ENCODE results near the gene CDR2.

The CDR2 gene

GRCh38 chr16:22321340-22322001, 52.9 kb downstream of the CDR2 start:
- Histone ChIP-seq H3K4me1 (ENCODE audit: insufficient read depth, low read length) (peaks cover 7% of the 10 kb centered on the region), H3K27me3 (ENCODE audit: control insufficient read depth in 1 of 2, insufficient read depth in 2 of 2, low read length in 2 of 2) (no peaks in the 10 kb centered on the region), H3K9ac (ENCODE audit: low read length) (no peak overlapping the region), H3K27ac (ENCODE audit: low read depth, low read length) (no peak overlapping the region), H3K9me3 (ENCODE audit: low read length) (no peaks in the 10 kb centered on the region), H3K36me3 (ENCODE audit: insufficient read depth, low read length) (peaks cover 48% of the 10 kb centered on the region), H3K4me3 (ENCODE audit: low read depth in 1 of 2, low read length in 2 of 2) (no peak overlapping the region)

GRCh38 chr16:22320572-22321339, 53.7 kb downstream of the CDR2 start:
- no peaks in the 10 kb centered on the region for H3K27me3 ChIP-seq (ENCODE audit: control insufficient read depth in 1 of 2, insufficient read depth in 2 of 2, low read length in 2 of 2)
- H3K27ac ChIP-seq (ENCODE audit: low read depth, low read length), result no peak overlapping the region
- H3K36me3 ChIP-seq (ENCODE audit: insufficient read depth, low read length), result peaks cover 48% of the 10 kb centered on the region
- no peaks in the 10 kb centered on the region for H3K9me3 ChIP-seq (ENCODE audit: low read length)
- no peak overlapping the region for H3K4me3 ChIP-seq (ENCODE audit: low read depth in 1 of 2, low read length in 2 of 2)
- peaks cover 7% of the 10 kb centered on the region for H3K4me1 ChIP-seq (ENCODE audit: insufficient read depth, low read length)
- no peak overlapping the region for H3K9ac ChIP-seq (ENCODE audit: low read length)

- Histone ChIP-seq H3K36me3 (ENCODE audit: insufficient read depth, low read length) (peaks cover 45% of the 10 kb centered on the region), H3K9ac (ENCODE audit: low read length) (no peak overlapping the region), H3K4me3 (ENCODE audit: low read depth in 1 of 2, low read length in 2 of 2) (no peak overlapping the region), H3K27ac (ENCODE audit: low read depth, low read length) (no peak overlapping the region), H3K9me3 (ENCODE audit: low read length) (no peaks in the 10 kb centered on the region), H3K27me3 (ENCODE audit: control insufficient read depth in 1 of 2, insufficient read depth in 2 of 2, low read length in 2 of 2) (no peaks in the 10 kb centered on the region), H3K4me1 (ENCODE audit: insufficient read depth, low read length) (peaks cover 7% of the 10 kb centered on the region)
Observed at GRCh38 chr16:22318690-22319358, 55.6 kb downstream of the CDR2 start.

GRCh38 chr16:22317625-22318024, 56.8 kb downstream of the CDR2 start:
- H3K36me3 ChIP-seq (ENCODE audit: insufficient read depth, low read length), result peaks cover 55% of the 10 kb centered on the region
- no peaks in the 10 kb centered on the region for H3K27me3 ChIP-seq (ENCODE audit: control insufficient read depth in 1 of 2, insufficient read depth in 2 of 2, low read length in 2 of 2)
- H3K9ac ChIP-seq (ENCODE audit: low read length), result no peak overlapping the region
- no peak overlapping the region for H3K4me3 ChIP-seq (ENCODE audit: low read depth in 1 of 2, low read length in 2 of 2)
- H3K27ac ChIP-seq (ENCODE audit: low read depth, low read length), result no peak overlapping the region
- H3K4me1 ChIP-seq (ENCODE audit: insufficient read depth, low read length), result peaks cover 7% of the 10 kb centered on the region
- H3K9me3 ChIP-seq (ENCODE audit: low read length), result no peaks in the 10 kb centered on the region

GRCh38 chr16:22317001-22317530, 57.4 kb downstream of the CDR2 start:
- no peaks in the 10 kb centered on the region for H3K27me3 ChIP-seq (ENCODE audit: control insufficient read depth in 1 of 2, insufficient read depth in 2 of 2, low read length in 2 of 2)
- peaks cover 7% of the 10 kb centered on the region for H3K4me1 ChIP-seq (ENCODE audit: insufficient read depth, low read length)
- no peak overlapping the region for H3K27ac ChIP-seq (ENCODE audit: low read depth, low read length)
- H3K4me3 ChIP-seq (ENCODE audit: low read depth in 1 of 2, low read length in 2 of 2), result no peak overlapping the region
- H3K9me3 ChIP-seq (ENCODE audit: low read length), result no peaks in the 10 kb centered on the region
- H3K36me3 ChIP-seq (ENCODE audit: insufficient read depth, low read length), result peaks cover 55% of the 10 kb centered on the region
- no peak overlapping the region for H3K9ac ChIP-seq (ENCODE audit: low read length)

- Histone ChIP-seq H3K27me3 (ENCODE audit: control insufficient read depth in 1 of 2, insufficient read depth in 2 of 2, low read length in 2 of 2) (no peaks in the 10 kb centered on the region), H3K36me3 (ENCODE audit: insufficient read depth, low read length) (peaks cover 57% of the 10 kb centered on the region), H3K27ac (ENCODE audit: low read depth, low read length) (no peak overlapping the region), H3K9ac (ENCODE audit: low read length) (no peak overlapping the region), H3K9me3 (ENCODE audit: low read length) (no peaks in the 10 kb centered on the region), H3K4me1 (ENCODE audit: insufficient read depth, low read length) (peaks cover 1% of the 10 kb centered on the region), H3K4me3 (ENCODE audit: low read depth in 1 of 2, low read length in 2 of 2) (no peak overlapping the region)
Observed at GRCh38 chr16:22316411-22316811, 58.0 kb downstream of the CDR2 start.

GRCh38 chr16:22315979-22316378, 58.4 kb downstream of the CDR2 start:
- H3K27me3 ChIP-seq (ENCODE audit: control insufficient read depth in 1 of 2, insufficient read depth in 2 of 2, low read length in 2 of 2), result no peaks in the 10 kb centered on the region
- H3K4me3 ChIP-seq (ENCODE audit: low read depth in 1 of 2, low read length in 2 of 2), result no peak overlapping the region
- H3K36me3 ChIP-seq (ENCODE audit: insufficient read depth, low read length), result peaks cover 58% of the 10 kb centered on the region
- no peaks in the 10 kb centered on the region for H3K4me1 ChIP-seq (ENCODE audit: insufficient read depth, low read length)
- H3K9ac ChIP-seq (ENCODE audit: low read length), result no peak overlapping the region
- H3K9me3 ChIP-seq (ENCODE audit: low read length), result no peaks in the 10 kb centered on the region
- no peak overlapping the region for H3K27ac ChIP-seq (ENCODE audit: low read depth, low read length)

- Histone ChIP-seq H3K9me3 (ENCODE audit: low read length) (no peaks in the 10 kb centered on the region), H3K4me3 (ENCODE audit: low read depth in 1 of 2, low read length in 2 of 2) (no peak overlapping the region), H3K4me1 (ENCODE audit: insufficient read depth, low read length) (no peaks in the 10 kb centered on the region), H3K27me3 (ENCODE audit: control insufficient read depth in 1 of 2, insufficient read depth in 2 of 2, low read length in 2 of 2) (no peaks in the 10 kb centered on the region), H3K27ac (ENCODE audit: low read depth, low read length) (no peak overlapping the region), H3K9ac (ENCODE audit: low read length) (no peak overlapping the region), H3K36me3 (ENCODE audit: insufficient read depth, low read length) (peaks cover 62% of the 10 kb centered on the region)
Observed at GRCh38 chr16:22314661-22315626, 59.5 kb downstream of the CDR2 start.

- Histone ChIP-seq H3K9me3 (ENCODE audit: low read length) (no peaks in the 10 kb centered on the region), H3K9ac (ENCODE audit: low read length) (no peak overlapping the region), H3K27me3 (ENCODE audit: control insufficient read depth in 1 of 2, insufficient read depth in 2 of 2, low read length in 2 of 2) (no peaks in the 10 kb centered on the region), H3K4me3 (ENCODE audit: low read depth in 1 of 2, low read length in 2 of 2) (no peak overlapping the region), H3K27ac (ENCODE audit: low read depth, low read length) (no peak overlapping the region), H3K36me3 (ENCODE audit: insufficient read depth, low read length) (peaks cover 71% of the 10 kb centered on the region), H3K4me1 (ENCODE audit: insufficient read depth, low read length) (no peaks in the 10 kb centered on the region)
Observed at GRCh38 chr16:22313876-22314470, 60.4 kb downstream of the CDR2 start.

GRCh38 chr16:22312897-22313781, 61.3 kb downstream of the CDR2 start:
- H3K4me3 ChIP-seq (ENCODE audit: low read depth in 1 of 2, low read length in 2 of 2), result no peak overlapping the region
- no peak overlapping the region for H3K9ac ChIP-seq (ENCODE audit: low read length)
- no peaks in the 10 kb centered on the region for H3K4me1 ChIP-seq (ENCODE audit: insufficient read depth, low read length)
- no peak overlapping the region for H3K27ac ChIP-seq (ENCODE audit: low read depth, low read length)
- H3K36me3 ChIP-seq (ENCODE audit: insufficient read depth, low read length), result peaks cover 80% of the 10 kb centered on the region
- no peaks in the 10 kb centered on the region for H3K9me3 ChIP-seq (ENCODE audit: low read length)
- no peaks in the 10 kb centered on the region for H3K27me3 ChIP-seq (ENCODE audit: control insufficient read depth in 1 of 2, insufficient read depth in 2 of 2, low read length in 2 of 2)
